HG03097 (cell line): ENCODE data around the gene FAM153A.
"Not testable (repeated sequence)": the region's sequence is repeated elsewhere in the genome, so short reads cannot be mapped to it uniquely, and the experiment has no call there.

Source experiments
- ATAC-seq: cut with Tn5 transposase; IDR thresholded peaks from one replicate; pipeline ENCODE4 v1.9.1; 2021; ENCODE audit not compliant: unreplicated experiment, low FRiP score

FAM153A gene

DNA sequence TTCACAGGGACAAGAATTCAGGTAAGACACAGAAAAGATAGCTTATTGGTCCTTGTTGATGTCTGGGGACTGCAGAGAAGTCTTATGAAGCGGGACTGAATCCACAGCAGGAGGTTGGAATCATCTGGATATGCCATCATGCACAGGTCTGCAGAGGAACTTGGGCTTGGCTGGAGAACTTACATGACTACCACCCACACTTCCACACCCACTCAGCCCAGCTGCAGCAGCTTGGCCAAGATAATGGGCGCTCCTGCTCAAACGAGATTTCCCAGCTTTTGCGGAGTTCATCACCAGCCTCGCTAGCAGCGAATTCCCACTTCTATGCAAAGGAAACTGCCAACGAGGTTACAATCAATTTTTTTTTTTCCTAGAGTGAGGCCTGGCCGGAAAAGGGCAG is 21.7 kb downstream of the FAM153A start:
- ATAC-seq = not testable (repeated sequence)

DNA sequence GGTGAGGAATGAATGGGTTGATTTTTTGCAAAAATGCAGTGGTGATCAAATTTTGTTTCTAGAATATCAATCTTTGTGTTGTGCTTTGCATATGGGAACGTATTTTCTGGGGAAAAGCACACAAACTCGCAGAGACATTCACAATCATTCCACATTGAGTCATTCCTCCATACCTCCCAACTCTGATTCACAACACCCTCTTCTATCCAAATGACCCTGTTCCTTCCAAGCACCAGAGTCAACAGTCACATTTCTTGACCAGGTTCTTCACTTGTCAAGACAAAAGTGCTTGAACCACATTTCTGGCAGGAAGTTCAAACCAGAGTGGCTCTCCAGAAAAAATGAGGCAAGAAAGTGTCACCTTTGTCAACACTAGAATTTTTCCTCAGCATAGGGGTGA is 35.3 kb downstream of the FAM153A start:
- not testable (repeated sequence) for ATAC-seq

DNA sequence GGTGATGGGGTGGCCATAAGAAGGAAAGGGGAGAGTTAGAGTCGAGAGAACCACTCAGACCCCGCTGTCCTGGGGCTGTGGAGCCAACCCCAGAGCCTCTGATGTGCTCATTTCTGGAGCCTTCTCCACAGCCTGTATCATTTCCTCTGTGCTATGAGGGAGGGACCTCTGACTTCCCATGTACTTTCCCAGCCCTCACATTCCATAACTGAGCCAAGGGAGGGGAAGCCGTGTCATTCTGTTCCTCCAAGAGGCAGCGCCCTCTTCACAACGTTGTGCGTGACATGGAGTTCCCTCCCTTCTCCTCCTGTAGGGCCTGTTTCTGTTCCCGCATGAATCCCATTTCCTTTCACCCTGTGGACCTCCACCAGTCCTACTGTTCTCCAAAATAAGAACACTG is 57.8 kb downstream of the FAM153A start:
- ATAC-seq = not testable (repeated sequence)

DNA sequence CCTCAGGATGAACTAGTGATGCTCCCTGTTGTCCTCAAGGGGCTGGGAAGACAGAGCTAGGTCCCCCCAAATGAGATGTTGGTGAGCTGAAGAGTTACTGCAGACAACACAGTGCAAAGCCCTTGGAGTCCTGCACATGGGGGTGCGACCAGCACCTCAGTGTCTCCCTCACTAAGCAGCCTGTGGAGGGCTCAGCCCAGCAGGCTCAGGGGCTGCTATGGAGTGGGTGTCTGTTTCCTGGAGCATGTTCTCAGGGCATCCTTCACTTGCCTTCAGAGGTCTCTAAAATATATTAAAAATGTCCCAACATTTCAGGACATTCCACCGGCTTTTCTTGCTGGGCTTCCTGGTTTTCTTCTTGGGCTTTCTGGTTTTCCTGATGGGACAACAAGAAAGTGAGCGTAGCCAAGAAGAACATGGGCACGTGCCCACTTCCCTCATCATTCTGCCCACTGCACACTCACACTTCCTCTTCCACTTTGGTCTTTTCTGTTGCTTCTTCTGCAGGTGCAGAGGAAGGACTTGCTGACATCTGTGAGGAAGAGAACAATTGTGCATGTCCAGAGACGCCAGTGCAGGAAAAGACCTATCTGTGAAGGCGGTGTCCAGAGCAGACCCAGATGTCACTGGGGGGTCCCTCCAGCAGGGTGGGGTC is 58.7 kb downstream of the FAM153A start:
- ATAC-seq = not testable (repeated sequence)

DNA sequence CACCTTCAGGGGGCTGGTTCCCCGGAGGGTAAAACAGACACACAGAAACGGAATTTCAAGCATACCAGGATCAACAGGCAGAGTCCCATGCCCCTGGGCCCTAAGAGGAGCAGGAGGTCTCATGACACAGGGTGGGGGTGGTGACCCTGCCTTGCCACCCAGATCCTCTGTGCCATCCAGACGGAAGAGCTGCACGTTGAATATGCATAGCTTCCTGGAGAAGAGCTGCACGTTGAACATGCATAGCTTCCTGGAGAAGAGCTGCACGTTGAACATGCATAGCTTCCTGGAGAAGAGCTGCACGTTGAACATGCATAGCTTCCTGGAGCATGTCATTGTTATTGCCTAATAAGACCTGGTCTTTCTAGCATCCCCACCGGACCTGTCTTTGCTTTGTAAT is 59.9 kb downstream of the FAM153A start:
- not testable (repeated sequence) for ATAC-seq

DNA sequence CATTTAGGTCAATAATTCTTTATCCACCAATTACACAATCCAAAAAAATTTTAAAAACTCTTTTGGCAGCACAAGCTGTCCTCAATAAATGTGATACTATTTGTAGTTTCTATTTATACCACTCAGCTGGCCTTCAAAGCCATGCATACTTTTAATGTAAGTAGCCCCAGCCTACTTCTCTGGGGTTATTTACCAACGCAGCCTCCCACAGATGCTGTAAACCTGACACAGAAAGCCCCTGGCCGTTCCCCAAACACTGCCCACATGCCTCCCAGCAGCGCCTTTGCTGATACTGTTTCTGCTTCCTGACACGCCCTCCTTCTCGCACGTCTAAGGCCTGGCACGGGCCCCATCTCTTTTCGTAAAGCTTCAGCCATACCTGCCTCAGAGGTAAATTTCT is 62.7 kb downstream of the FAM153A start:
- ATAC-seq = not testable (repeated sequence)

DNA sequence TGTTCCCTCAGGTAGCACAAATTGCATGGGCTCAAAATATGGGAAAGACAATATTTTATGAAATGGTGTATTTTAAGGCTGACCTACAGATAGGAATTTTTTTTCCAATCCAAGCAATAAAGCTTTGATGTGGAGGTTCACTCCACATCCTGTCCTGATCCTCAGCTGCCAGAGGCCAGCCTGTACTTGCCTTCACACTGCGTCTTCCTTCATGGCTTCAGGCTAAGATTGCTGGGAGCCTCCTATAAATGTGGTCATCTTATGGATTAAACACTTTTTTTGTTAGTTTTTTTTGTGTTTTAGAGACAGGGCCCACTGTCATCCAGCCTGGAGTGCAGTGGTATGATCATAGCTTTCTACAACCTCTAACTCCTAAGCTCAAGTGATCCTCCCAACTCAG is 67.3 kb downstream of the FAM153A start:
- not testable (repeated sequence) for ATAC-seq

DNA sequence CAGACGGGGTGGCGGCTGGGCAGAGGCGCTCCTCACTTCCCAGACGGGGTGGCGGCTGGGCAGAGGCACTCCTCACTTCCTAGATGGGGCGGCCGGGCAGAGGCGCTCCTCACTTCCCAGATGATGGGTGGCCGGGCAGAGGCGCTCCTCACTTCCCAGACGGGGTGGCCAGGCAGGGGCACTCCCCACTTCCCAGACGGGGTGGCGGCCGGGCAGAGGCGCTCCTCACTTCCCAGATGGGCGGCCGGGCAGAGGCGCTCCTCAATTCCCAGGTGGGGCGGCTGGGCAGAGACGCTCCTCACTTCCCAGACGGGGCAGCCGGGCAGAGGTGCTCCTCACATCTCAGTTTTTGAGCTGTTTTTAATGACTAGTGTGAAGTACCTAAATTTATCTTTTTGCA is 86.6 kb downstream of the FAM153A start:
- not testable (repeated sequence) for ATAC-seq

DNA sequence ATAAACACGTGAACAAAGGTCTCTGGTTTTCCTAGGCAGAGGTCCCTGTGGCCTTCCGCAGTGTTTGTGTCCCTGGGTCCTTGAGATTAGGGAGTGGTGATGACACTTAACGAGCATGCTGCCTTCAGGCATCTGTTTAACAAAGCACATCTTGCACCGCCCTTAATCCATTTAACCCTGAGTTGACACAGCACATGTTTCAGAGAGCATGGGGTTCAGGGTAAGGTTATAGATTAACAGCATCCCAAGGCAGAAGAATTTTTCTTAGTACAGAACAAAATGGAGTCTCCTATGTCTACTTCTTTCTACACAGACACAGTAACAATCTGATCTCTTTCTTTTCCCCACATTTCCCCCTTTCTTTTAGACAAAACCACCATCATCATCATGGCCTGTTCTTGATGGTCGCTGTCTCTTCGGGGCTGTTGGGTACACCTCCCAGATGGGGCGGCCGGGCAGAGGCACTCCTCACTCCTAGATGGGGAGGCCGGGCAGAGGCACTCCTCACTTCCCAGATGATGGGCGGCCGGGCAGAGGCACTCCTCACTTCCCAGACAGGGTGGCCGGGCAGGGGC is 87.3 kb downstream of the FAM153A start:
- not testable (repeated sequence) for ATAC-seq

DNA sequence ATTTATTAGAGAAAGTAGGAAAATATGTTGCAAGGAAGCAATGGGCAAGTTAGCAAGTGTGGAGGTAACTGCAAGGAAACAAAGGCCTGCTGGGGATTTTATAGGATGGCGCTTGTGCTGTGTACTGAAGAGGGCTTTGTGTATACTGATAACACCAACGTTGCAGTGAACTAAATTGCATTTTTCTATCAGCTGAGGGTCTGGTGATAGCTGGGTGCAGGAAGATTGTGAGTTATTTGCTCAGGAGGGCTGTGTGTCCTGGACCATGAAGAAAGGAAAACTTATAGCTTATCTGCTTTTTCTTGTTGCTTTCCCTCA is 88.2 kb downstream of the FAM153A start:
- not testable (repeated sequence) for ATAC-seq

DNA sequence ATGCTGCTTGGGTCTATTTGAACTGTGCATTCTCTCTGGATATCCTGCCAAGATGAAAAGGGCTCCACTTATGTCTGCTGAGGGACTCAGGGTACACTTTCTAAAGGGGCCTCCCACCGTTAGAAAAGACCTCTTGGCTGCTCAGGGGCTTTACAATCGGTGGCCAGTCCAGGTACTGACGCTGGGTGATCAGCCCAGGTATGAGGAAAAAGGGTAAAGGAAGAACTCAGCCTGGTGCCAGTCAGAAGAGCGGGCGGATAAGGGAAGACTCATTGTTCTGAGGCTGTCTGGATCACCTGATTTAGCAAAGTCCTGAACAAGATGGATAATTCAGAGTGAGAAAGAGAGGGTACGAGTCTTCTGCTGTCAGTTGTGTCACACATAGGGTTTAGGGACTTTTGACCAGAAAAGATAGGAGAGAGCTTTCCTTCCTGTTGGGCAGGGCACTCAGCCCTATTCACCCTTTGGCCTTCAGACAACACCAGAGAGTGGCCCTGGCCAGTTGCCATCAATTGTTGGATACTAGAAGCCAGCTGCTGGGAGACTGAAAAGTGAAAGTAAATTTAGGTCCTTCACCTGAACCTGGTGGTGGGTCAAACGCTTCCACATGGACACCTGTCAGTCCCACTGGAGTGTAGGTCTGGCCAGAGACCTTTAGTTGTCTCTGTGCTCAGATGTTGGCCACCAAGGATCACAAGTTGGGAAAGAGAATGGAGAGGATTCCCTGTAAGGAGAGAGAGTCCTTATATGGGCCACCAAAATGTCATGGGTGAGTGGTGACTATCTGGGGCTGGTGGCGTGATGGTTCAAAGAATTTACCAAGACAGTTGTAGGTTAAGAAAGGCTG is 88.8 kb downstream of the FAM153A start:
- not testable (repeated sequence) for ATAC-seq

DNA sequence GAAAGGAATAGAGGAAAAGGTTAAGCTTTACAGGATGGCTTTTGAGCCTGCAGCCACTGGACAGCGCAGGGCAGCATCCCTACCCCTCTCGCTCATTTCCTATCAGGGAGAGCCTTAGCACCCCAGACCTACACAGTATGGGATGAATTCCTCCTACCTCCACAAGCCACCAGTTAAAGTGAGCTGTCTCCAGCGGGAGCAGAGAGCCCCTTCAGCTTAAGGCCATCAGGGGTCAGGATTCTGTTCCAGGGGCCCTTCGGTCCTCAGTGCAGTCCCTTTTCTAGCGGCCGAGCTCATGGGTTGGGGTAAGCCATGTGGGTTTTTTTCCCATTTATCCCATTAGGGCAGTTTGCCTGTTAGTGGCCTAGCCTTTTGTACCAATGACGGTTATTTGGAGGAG is 89.7 kb downstream of the FAM153A start:
- ATAC-seq = not testable (repeated sequence)

DNA sequence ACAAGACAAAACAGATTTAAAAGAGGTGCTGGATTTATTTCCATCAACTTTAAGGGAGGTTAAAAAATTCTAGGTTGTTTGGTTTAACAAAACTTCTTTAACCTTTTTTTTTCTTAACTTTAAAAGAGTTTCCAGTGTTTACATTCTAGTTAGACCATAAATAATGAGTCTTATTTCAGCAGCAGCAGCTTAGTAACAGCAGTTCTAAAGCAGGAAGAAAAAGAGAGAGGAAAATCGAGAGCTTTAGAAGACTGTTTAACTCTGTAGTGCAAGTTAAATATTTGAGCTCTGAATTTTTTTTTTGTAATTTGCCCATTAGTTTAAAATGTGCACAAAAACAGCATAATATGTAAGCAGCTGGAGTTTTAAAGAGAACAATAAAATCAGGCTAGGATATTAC is 90.2 kb downstream of the FAM153A start:
- ATAC-seq = not testable (repeated sequence)

DNA sequence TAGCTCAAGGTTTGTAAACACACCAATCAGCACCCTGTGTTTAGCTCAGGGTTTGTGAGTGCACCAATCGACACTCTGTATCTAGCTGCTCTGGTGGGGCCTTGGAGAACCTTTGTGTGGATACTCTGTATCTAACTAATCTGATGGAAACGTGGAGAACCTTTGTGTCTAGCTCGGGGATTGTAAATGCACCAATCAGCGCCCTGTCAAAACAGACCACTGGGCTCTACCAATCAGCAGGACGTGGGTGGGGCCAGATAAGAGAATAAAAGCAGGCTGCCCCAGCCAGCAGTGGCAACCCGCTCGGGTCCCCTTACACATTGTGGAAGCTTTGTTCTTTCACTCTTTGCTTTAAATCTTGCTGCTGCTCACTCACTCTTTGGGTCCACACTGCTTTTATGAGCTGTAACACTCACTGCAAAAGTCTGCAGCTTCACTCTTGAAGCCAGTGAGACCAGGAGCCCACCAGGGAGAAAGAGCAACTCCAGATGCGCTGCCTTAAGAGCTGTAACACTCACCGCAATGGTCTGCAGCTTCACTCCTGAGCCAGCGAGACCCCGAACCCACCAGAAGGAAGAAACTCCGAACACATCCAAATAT is 93.6 kb downstream of the FAM153A start:
- not testable (repeated sequence) for ATAC-seq

DNA sequence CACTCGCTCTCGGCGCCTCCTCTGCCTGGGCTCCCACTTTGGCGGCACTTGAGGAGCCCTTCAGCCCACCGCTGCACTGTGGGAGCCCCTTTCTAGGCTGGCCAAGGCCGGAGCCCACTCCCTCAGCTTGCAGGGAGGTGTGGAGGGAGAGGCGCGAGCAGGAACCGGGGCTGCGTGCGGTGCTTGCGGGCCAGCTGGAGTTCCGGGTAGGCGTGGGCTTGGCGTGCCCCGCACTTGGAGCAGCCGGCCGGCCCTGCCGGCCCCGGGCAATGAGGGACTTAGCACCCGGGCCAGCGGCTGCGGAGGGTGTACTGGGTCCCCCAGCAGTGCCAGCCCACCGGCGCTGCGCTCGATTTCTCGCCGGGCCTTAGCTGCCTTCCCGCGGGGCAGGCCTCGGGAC is 94.6 kb downstream of the FAM153A start:
- ATAC-seq = not testable (repeated sequence)

DNA sequence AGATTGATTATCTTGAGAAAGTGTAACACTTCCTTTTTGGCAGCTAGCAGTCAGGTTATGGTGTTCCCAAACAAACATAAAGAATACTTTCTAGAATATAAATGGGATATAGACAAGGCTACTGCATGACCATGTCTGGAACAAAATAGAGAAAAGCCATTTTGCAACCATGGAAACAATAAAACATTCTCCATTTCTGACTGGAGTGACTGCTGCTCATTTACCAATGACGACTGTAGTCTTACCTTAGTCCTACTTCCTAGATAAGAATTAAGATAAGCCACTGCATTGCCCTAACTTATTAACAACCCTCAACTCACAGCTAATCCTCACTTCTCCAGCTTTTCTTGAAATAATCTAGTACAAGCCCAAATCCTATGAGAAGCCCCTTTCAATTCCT is 100.8 kb downstream of the FAM153A start:
- not testable (repeated sequence) for ATAC-seq
